NCI-H526 (cell line): Measurements from ENCODE around the gene KLK15.
"Not testable (repeated sequence)": the region's sequence is repeated elsewhere in the genome, so short reads cannot be mapped to it uniquely, and the experiment has no call there.

ENCODE experiments used
- DNase-seq, 2 experiments: peaks; one replicate each; lab custom pipeline; 2025; lab: John Stamatoyannopoulos, UW

The KLK15 gene

DNA sequence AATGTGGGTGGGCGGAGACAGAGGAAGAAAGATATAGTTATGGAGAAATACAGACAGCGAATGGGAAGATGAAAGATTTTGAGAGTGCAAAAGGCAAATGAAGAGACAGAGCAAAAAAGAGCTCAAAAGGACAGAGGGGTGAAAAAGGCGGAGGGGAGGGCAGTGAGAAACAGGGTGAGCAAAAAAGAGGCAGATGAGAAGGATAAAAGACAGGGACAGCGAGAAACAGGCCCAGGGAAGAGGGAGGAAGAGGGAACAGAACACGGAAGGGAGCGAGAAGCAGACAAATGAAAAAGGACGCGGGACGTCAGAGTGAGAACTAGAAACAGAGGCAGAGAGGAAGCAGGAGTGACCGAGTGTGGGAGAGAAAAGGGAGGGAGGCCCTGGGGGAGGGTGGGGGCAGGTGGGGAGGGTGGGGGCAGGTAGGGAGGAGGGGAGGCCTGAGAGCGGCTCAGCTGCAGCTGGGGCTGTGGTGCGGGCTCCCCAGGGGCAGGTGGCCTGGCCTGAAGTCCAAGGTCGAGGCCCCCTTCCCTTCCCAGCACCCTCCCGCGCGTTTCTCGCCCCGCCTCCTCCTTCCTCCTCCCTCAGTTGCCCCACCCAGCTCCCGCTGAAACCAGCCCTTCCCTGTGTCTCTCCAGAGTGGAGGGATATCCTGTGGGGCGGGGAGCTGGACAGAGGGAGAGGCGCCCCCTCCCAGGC is 12.7 kb downstream of the KLK15 start:
- no peak for DNase-seq

- no peak for DNase-seq
Observed at GRCh38 chr19:50820086-50820485, 13.3 kb downstream of the KLK15 start.

- no peak for DNase-seq
Observed at GRCh38 chr19:50819636-50820035, 13.7 kb downstream of the KLK15 start.

DNA sequence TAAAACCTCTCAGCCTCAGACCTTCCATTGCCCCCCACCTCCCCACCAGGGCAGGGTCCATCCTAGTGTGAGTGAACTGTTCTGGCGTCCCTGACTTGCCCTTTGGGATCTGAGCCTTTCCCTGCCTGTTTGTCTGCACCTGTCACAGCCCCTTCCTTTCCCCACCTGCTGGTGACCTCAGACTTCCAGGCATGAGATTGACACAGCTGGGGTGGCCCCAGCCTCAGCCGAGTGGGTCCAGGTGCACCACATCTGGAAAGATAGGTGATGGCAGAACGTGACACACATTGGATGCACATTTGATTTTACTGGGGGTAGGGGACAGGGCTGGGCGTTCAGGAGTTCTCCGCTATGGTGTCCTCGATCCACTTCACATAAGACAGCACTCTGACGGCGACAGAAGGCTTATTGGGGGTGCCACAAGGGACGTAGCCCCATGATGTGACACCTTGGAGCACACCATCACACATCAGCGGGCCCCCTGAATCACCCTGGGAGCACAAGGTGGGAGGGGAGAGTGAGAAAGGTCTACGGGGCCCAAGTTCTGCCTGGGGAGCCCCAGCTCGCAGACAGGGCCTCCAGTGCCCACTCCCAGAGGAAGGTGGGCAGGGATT is 14.4 kb downstream of the KLK15 start:
- DNase-seq: no peak

DNA sequence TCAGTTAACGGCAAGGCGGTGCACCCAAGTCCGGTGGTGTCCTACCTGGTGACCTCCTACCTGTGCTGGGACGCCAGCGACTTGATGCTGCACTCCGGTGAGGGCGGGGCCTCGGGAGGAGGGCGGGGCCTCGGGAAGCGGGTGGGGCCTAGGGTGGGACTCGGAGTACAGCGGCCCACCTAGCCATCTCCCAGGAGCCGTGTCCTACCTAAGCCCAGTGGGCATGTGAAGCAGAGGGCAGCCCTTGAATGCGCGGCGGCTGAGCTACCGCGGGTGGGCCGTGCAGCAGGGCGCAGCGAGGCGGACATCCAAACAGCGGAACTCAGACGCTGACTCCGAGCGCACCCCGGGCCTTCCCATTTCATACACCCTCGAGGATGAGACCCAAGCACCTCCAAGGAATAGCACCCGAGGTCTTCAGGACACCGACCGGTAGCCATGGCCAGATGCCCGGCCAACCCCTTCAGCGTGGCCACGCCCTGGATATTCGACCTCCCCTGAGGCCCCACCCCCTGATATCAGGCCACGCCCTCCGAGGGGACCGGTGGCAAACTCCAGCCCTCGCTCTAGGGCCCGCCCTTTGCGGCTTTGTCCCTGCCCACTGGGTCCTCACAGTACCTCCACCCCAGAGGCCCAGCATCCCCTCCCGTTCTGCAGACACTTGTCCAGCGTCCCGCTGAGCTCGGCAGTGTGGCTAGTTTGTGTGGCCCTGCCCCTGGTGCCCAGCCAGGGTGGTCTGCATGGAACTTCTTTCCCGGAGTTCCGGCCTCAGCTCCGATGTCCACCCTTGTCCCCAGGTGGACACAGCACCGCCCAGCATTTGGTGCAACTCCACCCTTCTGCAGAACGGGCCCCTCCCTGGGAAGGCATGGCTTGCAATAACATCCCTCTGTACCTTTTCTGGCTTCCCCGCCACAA is 15.2 kb downstream of the KLK15 start:
- DNase-seq: peak in 1 of 2 experiments; percentile 67

DNA sequence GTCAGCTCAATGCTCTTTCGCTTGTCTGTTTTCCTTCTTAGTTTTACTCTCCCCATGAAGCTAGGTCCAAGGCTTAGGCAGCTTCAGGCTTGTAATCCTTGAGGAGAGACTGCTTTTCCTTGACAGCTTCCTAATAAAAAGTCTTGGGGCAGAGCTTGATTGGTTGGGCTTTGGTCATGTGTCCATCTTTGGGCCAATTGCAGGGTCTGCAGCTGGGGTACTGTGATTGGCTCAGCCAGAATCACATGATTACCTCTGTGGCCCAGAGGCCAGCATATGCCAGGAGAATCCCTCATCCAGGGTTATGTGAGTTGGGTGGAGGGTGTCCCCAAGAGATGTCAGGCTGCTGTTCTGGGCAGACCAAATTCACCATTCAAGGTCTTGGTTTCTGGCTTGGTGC is 17.9 kb downstream of the KLK15 start:
- DNase-seq: no peak

GRCh38 chr19:50814883-50815282 is 18.5 kb downstream of the KLK15 start:
- no peak for DNase-seq

DNA sequence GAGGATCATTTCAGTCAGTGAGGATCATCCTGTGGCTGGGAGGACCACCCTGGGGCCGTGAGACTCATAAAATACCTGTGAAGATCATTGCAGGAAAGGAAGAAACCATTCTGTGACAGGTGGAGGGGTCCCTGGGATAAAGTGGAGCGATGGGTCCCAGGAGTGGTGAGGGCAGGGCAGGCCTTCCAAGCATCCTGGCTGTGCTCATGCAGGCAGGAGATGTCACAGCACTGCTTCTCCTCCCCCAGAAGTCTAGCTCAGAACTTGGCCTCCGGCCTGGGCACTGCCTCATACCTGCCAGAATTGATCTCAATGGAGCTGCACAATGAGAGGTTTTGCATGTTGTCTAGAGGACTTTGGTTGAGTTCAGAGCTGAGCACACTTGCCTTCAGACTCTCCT is 20.9 kb downstream of the KLK15 start:
- no peak for DNase-seq

DNA sequence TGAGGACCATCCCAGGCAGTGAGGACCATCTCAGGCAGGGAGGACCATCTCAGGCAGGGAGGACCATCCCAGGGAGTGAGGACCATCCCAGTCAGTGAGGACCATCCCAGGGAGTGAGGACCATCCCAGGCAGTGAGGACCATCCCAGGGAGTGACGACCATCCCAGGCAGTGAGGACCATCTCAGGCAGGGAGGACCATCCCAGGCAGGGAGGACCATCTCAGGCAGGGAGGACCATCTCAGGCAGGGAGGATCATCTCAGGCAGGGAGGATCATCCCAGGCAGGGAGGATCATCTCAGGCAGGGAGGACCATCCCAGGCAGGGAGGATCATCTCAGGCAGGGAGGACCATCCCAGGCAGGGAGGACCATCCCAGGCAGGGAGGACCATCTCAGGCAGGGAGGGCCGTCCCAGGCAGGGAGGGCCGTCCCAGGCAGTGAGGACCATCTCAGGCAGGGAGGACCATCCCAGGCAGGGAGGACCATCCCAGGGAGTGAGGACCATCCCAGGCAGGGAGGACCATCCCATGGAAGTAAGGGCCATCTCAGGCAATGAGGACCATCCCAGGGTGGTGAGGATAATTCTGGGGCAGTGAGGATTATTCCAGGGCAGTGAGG is 21.6 kb downstream of the KLK15 start:
- DNase-seq: not testable (repeated sequence)

DNA sequence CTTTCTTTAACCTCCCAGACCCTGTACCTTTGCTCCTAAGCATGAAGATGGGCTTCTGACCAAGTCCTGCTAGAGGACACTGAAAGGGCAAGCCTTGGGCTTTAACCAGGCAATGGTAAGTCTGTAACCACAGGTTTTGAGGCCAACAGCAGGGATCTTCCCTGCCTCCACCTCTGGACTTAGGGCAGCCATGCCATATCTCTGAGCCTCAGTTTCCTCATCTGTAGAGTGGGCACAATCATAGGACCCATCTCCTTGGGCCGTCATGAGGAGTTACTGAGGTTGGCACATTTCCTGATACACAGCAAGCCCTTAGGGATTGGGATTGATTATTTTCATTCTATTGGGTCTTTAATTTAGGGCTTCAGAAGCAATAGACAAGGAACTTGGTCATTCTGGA is 24.5 kb downstream of the KLK15 start:
- DNase-seq: no peak

GRCh38 chr19:50804420-50805272 is 28.7 kb downstream of the KLK15 start:
- peak; percentile 98 to 100 for DNase-seq

DNA sequence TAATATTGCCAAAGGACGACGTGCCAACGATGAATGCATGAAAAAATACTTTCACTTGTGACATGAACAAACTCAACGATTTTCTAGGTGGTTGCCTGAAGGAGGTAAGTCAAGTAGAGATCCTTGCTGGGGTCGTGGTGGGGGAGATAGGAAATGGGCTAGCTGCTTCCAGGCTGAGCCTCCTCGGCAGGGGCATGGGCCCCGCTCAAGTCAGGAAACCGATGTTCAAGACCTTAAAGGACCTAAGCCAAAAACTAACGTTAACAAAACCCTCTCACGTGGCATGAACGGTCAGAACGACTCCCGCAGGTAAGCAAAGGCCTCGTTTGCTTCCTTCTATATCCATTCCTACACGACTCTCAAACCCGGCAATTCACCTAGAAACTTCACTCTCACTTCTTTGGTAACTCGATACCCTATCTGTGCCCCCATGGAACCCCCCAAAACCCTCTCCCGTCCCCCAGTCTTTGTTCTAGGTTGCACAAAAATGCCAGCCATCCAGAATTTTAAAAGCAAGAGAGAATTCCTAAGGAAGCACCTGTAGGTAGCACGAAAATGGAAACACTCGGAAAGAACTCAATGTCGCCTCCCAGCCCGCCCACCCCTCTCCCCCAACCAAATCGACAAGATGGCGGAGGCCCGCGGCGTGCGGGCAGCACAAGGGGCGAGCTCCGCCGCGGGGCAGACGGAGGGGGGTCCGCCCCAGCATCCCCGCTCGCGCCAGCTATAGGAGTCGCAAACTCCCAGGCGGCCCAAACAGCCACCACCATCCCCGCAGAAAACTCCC is 29.5 kb downstream of the KLK15 start:
- DNase-seq: peak; percentile 60 to 77

DNA sequence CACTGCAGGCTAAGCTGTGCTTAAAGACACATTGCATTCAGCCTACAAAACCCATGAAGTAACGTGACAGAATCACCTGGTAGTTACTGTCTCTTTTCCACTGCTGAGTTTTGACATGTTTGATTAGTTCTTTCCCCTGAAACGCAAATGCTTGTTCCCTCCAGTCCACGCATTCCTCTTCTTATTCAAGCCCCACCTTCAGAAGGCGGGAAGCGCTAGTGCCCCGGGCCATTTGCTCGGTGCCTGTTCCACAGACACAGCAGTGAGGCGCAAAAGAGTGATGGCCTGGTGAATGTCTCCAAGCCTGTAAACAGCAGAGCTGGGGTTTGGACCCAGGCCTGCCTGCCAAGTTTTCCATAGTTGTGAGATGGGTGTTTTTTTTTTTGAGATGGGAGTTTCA is 32.3 kb downstream of the KLK15 start:
- no peak for DNase-seq

- DNase-seq: no peak
Observed at GRCh38 chr19:50799547-50799851, 33.9 kb downstream of the KLK15 start.

DNA sequence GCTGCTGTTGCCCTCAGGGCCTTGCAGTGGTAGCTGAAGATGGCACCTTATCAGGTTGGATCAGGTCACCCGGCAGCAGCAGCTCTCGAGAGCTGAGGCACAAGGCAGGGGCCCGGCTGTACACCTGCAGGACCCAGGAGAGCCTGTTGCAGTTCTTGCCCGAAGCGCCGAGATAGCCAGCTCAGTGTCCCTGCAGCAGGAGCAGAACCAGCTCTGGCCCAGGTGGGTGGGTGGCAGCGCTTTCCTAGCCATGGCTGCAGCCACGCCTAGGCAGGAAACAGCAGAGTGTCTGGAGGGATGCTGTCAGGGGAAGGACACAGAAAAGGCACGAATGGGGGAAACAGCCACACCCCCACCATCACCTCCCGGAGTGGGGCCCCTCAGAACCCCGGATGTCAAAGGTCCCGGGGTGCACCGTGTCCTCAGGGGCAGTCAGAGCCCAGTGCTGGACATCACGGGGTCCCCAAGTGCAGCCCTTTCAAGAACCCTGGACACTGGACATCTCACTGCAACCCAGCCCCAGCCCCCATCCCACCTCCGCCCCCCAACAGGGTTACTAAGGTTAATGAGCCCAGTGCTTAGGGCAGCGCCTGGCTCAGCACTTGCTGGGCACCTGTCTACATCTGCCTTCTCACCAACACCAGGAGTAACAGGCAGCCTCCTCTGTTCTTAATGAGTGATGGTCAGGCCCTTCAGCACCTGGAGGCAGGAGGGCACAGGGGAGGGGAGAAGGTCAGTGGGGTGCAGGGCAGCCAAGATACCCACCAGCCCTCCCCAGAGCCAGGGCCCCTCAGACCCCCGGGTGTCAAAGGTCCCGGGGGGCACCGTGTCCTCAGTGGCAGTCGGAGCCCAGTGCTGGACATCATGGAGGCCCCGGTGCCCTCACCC is 34.5 kb downstream of the KLK15 start:
- no peak for DNase-seq

- no peak for DNase-seq
Observed at GRCh38 chr19:50797781-50798658, 35.4 kb downstream of the KLK15 start.

GRCh38 chr19:50797429-50797780 is 36.0 kb downstream of the KLK15 start:
- no peak for DNase-seq

- DNase-seq: peak in 1 of 2 experiments; percentile 38
Observed at GRCh38 chr19:50796634-50797428, 36.5 kb downstream of the KLK15 start.
